Stimulated activated CD4-positive, alpha-beta T cell treated with anti-CD3 and anti-CD28 coated beads, Interleukin-4, amount 100 ng/mL, for 1 hour (primary cell): Measurements from ENCODE around the gene TCEANC.

Source experiments
- DNase-seq: peaks from one replicate; pipeline ENCODE4 v3.0.0-alpha.2; 2020

The TCEANC gene

DNA sequence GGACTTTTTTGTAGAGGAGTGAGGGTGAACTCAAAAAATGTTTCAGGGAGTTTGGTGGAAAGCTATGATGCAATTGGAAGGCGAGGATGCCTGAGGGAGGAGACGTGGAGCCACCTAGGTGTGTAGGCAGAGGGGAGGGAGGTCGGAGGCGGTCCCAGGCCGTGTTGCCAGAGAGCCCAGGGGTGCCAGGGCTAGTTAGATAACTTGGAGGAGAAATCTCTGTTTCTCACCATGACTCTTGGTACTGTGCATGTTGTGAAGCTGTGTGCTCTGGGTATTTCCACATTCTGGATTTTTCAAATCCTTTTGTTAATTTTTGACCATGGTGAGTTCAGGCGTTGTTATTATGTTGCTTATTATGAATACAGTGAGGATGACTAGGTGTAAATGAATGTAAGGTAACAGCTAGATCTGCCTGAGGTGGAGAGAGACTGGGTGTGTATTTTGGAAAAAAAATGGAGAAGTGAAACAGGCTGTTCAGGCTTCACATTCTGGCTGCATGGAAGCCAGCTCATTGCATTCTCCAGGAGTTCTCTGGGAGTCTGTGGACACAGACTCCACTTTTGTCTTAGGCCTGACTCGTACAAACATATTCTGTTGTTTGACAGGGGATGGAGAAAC, 40.5 kb downstream of the TCEANC start:
- DNase-seq: no peak

DNA sequence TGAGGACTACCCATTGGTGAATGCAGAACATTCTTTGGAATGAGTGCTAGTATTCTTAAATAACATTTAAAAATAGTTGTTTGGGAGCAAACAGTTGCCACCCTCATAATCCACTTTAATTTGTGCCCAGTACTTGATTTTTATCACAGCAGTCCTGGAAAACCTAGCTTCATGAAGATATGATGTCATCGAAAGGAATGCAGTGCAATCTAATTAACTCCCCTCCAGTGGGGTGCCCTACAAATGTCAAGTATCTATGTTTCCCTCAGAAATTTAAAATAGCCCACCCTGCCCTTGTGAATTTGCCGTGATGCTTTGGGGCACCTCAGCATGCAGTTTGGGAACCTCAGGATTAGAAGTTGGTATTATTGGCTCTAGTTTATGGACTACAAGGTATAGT, 41.4 kb downstream of the TCEANC start:
- no peak for DNase-seq

DNA sequence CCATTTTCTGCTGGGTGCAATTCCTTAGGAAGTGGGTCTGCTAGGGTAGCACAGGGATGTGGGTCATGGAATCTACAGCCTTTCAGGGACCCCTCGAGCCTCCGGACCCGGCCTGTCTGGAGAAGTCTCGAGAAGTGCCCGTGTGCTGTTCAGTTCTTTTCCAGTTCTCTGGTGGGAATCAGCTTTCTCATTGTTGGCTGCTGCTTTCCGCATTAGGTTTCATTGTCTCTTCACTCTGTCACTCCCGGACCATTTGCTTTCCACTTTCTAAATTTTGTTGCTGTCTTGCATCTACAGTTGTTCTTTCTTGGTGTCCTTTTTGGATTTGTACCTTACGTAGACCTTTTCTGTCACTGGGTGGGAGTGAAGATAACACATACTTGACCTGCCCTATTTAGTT, 42.0 kb downstream of the TCEANC start:
- no peak for DNase-seq

- DNase-seq: no peak
Observed at GRCh38 chrX:13695601-13696115, 42.7 kb downstream of the TCEANC start.

GRCh38 chrX:13697455-13697854, 44.5 kb downstream of the TCEANC start:
- no peak for DNase-seq

DNA sequence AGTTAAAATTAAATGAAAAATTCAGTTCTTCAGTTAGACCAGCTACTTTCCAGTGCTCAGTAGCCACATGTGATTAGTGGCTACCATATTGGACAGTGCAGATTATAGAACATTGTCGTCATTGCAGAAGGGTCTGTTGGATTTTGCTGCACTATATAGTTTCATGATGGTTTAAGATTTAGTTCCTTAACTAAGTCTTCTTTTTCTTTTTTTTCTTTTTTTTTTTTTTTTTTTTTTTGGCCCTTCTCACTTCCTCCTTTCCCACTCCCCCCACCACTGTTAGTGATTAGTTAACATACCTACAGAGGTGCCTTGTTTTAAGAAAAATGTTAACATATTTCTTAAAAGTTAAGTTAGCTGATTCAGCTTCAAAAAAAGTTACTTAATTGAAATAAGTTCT, 45.0 kb downstream of the TCEANC start:
- DNase-seq: no peak

GRCh38 chrX:13698432-13698831, 45.5 kb downstream of the TCEANC start:
- DNase-seq: no peak

- DNase-seq: no peak
Observed at GRCh38 chrX:13699183-13699826, 46.4 kb downstream of the TCEANC start.

GRCh38 chrX:13700380-13700779, 47.4 kb downstream of the TCEANC start:
- DNase-seq: no peak

DNA sequence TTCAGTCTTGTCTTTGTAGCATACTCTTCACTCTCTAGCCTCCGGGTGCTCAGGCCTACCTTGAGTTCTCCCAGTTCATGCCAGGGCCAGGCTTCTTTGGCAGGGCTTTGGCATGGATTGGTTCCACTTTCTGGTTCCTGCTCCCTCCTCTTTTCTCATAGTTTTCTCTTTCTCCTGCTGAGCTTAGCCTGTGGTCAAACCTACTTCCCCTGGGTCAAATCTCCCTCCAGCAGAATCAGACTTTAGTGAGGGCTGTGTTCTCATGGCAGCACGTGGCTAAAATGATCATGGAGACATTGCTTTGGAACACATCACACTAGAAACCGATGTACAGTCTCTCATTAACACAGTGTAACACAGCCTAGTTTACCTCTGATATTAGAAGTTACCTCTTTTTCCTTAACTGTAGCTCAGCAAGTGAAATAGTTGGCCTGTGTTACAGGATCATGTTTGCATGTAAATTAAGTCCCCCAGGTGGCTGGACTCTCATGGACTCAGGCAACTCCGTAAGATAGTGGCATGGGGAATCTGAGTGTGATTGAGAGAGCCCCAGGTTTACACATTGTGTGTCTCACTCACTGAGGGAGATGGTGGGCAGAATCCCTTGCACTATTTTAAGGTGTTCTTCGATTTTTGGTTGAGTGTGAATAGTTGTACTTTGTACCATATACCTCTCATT, 49.3 kb downstream of the TCEANC start:
- DNase-seq: no peak

DNA sequence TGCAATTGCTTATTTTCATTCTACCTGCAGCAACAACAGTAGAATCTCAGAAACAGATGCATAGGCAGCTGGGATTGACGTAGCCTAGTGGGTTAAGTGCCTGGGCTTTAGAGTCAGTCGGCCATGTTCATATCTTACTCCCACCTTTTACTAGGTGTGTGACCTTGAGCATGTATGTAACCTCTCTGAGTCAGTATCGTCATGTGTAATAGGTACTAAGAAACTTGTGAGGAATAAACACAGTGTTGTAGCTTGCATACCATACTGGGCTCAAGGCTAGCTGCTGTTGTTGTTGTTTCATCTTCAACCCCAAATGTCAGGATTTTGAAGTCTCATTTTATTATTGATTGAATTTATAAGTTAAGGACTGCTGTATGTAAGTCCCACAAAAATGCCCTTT, 50.2 kb downstream of the TCEANC start:
- no peak for DNase-seq

DNA sequence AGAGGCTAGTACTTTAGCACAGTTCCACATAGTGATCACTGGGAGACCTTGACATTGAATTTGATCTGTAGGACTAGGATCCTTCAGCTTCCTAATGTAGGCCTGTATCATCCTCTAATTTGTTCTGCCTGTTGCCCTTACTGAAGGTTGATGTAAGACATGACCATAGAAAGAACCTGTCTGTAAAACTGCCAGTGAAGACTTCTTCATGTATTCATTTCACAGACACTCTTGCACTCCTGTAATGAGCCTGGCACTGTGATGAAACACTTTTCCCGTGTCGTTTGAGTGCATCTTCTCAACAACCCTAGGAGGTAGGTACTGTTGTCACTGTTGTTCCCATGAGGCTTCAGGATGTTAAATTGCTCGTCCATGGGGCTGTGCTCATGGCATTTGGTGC, 50.6 kb downstream of the TCEANC start:
- no peak for DNase-seq

GRCh38 chrX:13711141-13711540, 58.2 kb downstream of the TCEANC start:
- no peak for DNase-seq
